ENCODE results near the gene SLC22A31.
"Not testable (repeated sequence)": the region's sequence is repeated elsewhere in the genome, so short reads cannot be mapped to it uniquely, and the experiment has no call there.

Gene SLC22A31

GRCh38 chr16:89167425-89167941 is 32.9 kb downstream of the SLC22A31 start:
- in situ Hi-C loops (cut with MboI; ENCODE audit: low sequenced_read_pairs), result no loop called here

DNA sequence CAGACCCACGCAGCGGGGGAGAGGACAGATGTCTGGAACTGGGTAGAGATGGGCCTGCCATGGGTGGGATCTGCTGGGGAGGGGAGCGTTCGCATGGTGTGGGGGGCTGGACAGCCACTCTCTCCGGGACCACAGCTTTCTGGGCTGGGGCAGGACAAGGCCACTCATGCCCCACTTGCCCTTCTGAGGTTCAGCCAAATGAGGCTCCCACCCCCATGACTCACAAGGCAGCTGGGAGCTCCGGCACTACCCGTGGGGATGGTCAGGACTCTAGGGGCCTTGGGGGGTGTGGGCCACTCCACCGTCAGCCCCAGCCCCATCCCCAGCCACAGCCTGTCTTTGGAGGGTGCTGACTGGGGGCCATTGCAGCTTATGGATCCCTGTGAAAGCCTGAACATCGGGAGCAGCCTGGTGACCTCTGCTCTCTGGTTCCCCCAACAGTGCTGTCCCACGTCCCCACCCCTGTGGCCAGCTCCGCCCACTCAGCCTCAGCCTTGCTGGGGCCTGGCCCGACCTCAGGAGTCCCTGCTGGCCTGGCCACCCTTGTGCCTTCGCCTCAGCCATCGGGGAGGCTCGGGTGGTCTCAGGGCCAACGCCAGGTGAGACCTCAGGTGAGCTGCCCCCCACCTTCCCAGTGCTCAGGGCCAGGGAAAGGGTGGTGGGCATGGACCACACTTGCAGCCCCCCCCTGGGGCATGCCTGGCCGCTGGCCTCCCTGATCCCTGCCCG is 33.5 kb downstream of the SLC22A31 start:
- in situ Hi-C loops (cut with MboI; ENCODE audit: low sequenced_read_pairs), result no loop called here

DNA sequence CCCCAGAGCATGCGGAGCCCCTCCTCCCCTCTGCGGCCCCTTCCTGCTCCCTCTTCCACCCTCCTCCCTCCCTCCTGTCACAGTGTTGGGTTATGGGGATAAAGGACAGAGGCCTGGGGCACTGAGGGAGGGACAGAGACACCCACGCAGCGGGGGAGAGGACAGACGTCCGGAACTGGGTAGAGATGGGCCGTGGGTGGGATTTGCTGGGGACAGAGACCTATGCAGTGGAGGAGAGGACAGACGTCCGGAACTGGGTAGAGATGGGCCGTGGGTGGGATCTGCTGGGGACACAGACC is 34.7 kb downstream of the SLC22A31 start:
- in situ Hi-C loops (cut with MboI; ENCODE audit: low sequenced_read_pairs), result not testable (repeated sequence)

DNA sequence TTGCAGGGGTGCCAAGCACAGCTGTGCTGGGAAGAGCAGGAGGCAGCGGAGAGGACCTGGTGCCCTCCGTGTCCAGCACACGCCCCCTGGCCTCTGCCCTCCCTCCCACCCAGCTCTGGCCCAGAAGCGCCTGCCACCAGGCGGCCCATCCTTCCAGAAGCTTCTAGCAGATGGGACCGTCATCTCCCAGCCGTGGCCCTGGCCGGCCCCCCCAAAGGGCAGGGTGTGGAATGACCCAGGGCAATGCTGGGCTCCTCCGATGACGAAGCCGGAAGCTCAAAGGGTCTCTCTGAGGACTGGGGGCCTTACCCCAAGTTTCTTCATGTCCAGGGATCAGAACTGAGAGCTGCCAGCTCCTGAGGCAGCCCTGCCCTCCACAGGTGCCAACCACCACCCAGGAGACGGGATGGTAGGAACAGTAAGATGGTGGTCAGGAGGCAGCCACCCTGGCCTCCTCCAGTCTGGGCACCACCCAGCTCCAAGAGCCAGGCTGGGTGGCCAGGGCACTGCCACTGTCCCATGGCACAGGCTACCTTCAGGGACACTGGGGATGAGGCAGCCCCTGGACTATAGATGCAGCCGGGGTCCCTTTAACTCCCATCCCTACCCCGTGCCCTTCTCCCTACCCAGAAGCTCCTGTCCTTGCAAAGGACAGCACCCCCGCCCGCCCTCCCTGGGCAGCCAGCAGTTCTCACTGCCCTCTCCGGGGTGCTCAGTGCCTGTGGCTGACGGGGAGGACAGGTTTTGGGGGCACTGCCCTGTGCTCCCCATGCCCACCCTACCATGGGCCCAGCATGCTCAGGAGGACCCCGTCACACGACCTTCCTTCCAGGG is 35.3 kb downstream of the SLC22A31 start:
- in situ Hi-C loops (cut with MboI; ENCODE audit: low sequenced_read_pairs), result no loop called here

GRCh38 chr16:89164436-89164835 is 35.9 kb downstream of the SLC22A31 start:
- in situ Hi-C loops (cut with MboI; ENCODE audit: low sequenced_read_pairs), result no loop called here

- in situ Hi-C loops (cut with MboI; ENCODE audit: low sequenced_read_pairs), result no loop called here
Observed at GRCh38 chr16:89163297-89163696, 37.0 kb downstream of the SLC22A31 start.

- in situ Hi-C loops (cut with MboI; ENCODE audit: low sequenced_read_pairs), result no loop called here
Observed at GRCh38 chr16:89161763-89162713, 38.3 kb downstream of the SLC22A31 start.

- in situ Hi-C loops (cut with MboI; ENCODE audit: low sequenced_read_pairs), result no loop called here
Observed at GRCh38 chr16:89160977-89161701, 39.2 kb downstream of the SLC22A31 start.

- in situ Hi-C loops (cut with MboI; ENCODE audit: low sequenced_read_pairs), result no loop called here
Observed at GRCh38 chr16:89159850-89160354, 40.4 kb downstream of the SLC22A31 start.

DNA sequence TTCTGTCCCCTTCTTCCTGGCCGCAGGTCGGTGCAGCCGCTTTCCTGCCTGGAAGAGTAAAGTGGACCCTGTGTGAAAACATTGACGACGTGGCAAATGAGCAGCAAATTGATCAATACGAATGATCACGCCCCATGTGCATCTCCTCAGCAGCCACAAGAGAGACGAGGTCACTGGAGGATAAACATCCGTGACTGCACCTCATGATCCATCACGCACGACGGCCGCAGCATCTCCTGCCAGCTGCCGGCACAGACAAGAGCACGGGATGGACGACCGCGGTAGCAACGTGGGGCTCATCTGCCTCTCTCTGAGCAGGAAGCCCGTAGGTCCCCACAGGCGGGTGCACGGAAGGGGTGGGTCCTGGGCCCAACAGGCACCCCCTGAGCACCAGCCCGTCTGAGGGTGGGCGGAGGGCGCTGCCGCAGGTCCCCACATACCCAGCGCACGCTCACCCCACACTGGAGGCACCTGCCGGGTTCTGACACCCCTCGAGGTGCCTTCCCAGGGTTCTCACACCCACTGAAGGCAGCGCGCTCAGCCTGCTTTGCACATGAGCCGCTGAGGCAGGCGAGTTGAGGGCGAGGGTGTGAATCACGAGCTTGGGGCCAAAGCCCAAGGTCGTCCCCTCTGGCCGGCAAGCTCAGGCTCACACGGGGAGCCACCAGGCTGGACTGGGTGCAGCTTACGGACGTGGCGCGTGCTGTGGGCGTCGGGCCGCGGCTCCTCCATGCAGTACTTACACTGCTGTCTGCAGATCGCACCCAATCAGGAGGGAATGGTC is 41.1 kb downstream of the SLC22A31 start:
- in situ Hi-C loops (cut with MboI; ENCODE audit: low sequenced_read_pairs), result no loop called here

GRCh38 chr16:89157778-89158177 is 42.6 kb downstream of the SLC22A31 start:
- in situ Hi-C loops (cut with MboI; ENCODE audit: low sequenced_read_pairs), result no loop called here

DNA sequence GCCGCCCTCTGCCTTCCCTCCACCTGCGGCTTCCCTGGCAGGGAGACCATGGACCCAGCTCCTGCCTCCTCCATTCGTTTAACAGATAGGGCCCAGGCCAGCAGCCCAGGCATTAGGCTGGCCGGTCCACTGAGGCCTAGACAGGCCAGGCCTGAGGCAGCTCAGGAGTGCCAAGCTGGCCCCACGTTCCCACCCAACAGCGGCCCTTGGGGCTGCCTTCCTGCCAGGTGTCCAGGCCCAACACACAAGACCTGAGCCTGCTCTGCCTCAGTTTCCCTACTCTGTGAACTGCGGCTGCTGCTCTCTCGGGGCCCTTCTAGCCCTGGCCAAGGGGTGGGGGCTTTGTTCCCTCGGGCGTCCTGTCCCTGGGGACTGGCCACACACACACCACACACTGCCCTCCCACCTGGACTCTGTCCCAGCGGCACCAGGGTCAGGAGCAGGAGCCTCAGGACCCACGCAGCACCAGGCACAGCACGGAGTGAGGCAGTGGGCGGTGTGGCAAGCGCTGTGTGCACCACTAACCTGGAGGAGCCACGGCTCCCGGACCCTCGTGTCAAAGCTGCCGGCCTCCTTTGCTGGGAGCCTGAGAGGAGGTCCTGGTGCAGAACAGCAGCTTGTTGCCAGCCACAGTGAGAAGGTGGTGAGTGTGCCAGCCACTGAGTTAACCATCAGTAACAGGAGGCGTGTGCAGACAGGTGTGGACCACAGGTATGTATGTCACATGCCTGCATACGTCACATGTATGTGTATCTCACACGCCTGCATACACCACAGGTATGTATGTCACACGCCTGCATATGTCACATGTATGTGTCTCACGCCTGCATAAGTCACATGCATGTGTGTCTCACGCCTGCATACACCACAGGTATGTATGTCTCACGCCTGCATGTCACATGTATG is 43.3 kb downstream of the SLC22A31 start:
- in situ Hi-C loops (cut with MboI; ENCODE audit: low sequenced_read_pairs), result no loop called here

- in situ Hi-C loops (cut with MboI; ENCODE audit: low sequenced_read_pairs), result no loop called here
Observed at GRCh38 chr16:89155851-89156739, 44.2 kb downstream of the SLC22A31 start.

- in situ Hi-C loops (cut with MboI; ENCODE audit: low sequenced_read_pairs), result no loop called here
Observed at GRCh38 chr16:89155184-89155679, 45.1 kb downstream of the SLC22A31 start.

DNA sequence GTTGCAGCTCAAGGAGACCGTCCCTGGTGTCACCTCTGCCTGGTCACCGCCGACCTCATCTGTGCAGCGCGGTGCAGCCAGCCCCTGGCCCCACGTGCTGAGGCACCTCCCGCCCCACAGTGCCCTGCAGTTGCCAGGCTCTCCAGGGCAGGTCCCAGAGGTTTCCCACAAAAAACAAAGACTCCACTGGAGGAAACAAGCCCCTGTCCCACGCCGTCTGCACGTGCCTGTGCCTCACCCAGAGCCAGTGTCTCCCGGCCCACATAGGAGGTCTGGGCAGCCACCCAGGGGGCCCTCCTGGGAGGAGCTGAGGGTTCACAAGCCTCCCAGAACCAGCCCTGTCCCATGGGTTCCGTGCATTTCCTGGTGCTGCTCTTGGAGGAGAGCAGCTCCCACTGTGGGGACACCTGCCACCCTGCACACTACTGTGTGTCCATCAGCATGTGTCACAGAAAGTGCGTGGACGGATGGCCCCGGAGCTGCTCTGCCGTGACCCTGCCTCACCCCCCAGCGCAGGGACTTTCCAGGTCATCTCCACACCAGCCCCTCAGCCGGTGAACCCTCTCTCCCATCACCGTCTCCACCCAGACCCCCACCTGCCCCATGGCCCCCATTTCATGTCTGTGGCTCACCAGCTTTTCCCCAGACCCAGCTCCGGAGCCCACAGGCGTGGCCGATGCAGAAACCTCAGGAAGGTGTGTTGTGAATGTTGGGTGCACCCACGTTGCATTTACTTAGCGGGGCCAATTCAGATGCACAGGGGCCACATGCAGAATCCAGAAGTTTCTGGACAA is 45.8 kb downstream of the SLC22A31 start:
- in situ Hi-C loops (cut with MboI; ENCODE audit: low sequenced_read_pairs), result no loop called here

DNA sequence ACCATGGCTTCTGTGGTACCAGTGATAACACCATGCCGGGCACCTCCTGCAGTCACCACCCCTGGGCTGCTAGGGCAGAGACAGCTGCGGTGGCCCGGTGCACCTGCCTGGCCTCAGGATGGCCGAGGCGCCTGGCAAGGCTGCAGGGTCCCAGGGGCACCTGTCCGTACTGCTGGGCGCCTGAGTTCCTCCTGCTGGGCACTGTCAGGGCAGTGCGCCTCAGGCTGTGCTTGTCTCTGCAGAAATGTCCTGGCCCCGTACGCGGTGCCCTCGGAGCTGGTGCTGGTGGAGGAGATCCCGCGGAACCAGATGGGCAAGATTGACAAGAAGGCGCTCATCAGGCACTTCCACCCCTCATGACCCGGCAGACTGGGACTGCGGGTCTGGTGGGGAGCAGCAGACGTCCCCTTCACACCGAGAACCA is 46.5 kb downstream of the SLC22A31 start:
- in situ Hi-C loops (cut with MboI; ENCODE audit: low sequenced_read_pairs), result no loop called here

All from HL-60/S4 treated with phorbol 12-myristate 13-acetate at 8.2 ng/mL for 4 days and 3 days (cell line).